Tibial nerve (tissue), 4 donors: ENCODE data around the gene RBM38. TPM values are rescaled to one million over a fixed set of nuclear protein-coding genes. Genes with fewer than 3 reads are reported as not detected.

Source experiments
- DNase-seq, 2 donors: peaks; one replicate each; pipeline ENCODE4 v3.0.0-alpha.2; 2019; ENCODE audit warnings: low spot score in 2 of 2
- H3K27ac ChIP-seq, 4 donors: fragments of 200-600 bp; sonication (generic) in 3 of 4; one replicate each; pipeline ENCODE4 v1.5.1; 2017 to 2019; ENCODE audit warnings: mild to moderate bottlenecking in 1 of 4
- H3K27me3 ChIP-seq, 2 donors: fragments of 200-600 bp; sonication (generic) in 1 of 2; one replicate each; pipeline versions ENCODE4 v1.5.1 to v1.6.0; 2017 to 2019
- H3K36me3 ChIP-seq, 3 donors: fragments of 200-600 bp; sonication (generic); one replicate each; pipeline ENCODE4 v1.5.1; 2018 to 2019
- H3K4me1 ChIP-seq, 4 donors: fragments of 200-600 bp; sonication (generic) in 3 of 4; one replicate each; pipeline ENCODE4 v1.5.1; 2017 to 2019
- H3K4me3 ChIP-seq, 4 donors: fragments of 200-600 bp; sonication (generic) in 3 of 4; one replicate each; pipeline ENCODE4 v1.5.1; 2017 to 2019; ENCODE audit warnings: mild to moderate bottlenecking in 1 of 4, moderate library complexity in 1 of 4
- H3K9me3 ChIP-seq, 4 donors: fragments of 200-600 bp; sonication (generic) in 3 of 4; one replicate each; pipeline ENCODE4 v1.5.1; 2017 to 2019
- EP300 ChIP-seq, 2 donors: sonication (generic); formaldehyde crosslinking; IDR thresholded peaks; one replicate each; pipeline ENCODE4 v1.6.1; 2017; ENCODE audit warnings: antibody characterized with exemption in 2 of 2, mild to moderate bottlenecking in 1 of 2
- POLR2A ChIP-seq, 2 donors: fragments of 450-650 bp; IDR thresholded peaks; one replicate each; pipeline ENCODE4 v1.6.1; 2017; ENCODE audit warnings: antibody characterized with exemption in 2 of 2, mild to moderate bottlenecking in 2 of 2, moderate library complexity in 2 of 2
- WGBS, 2 donors: methylation state at CpG; one replicate each; pipeline ENCODE4 v1.1.5; 2018; 5-methylcytosine and 5-hydroxymethylcytosine counted together
- total RNA-seq, 4 donors: library from RNA; depleted of rRNA; stranded (reverse); fragments of >200 nt; gene quantifications; one replicate each; pipeline ENCODE4 v1.1.0, GENCODE V29; 2016
- TF ChIP-seq, protein P1 (sequence below), 5 experiments: fragments of 200-600 bp in 3 of 5; fragments of 450-650 bp in 2 of 5; sonication (generic) in 3 of 5; IDR thresholded peaks; one replicate each; pipeline ENCODE4 v1.5.1; 2016 to 2019; ENCODE audit warnings: antibody characterized with exemption in 5 of 5, mild to moderate bottlenecking in 3 of 5, moderate library complexity in 2 of 5

RBM38 gene
- total RNA-seq, 4 donors from 2014 or later: 4.8 to 14.4 (median 5.8) TPM

DNA sequence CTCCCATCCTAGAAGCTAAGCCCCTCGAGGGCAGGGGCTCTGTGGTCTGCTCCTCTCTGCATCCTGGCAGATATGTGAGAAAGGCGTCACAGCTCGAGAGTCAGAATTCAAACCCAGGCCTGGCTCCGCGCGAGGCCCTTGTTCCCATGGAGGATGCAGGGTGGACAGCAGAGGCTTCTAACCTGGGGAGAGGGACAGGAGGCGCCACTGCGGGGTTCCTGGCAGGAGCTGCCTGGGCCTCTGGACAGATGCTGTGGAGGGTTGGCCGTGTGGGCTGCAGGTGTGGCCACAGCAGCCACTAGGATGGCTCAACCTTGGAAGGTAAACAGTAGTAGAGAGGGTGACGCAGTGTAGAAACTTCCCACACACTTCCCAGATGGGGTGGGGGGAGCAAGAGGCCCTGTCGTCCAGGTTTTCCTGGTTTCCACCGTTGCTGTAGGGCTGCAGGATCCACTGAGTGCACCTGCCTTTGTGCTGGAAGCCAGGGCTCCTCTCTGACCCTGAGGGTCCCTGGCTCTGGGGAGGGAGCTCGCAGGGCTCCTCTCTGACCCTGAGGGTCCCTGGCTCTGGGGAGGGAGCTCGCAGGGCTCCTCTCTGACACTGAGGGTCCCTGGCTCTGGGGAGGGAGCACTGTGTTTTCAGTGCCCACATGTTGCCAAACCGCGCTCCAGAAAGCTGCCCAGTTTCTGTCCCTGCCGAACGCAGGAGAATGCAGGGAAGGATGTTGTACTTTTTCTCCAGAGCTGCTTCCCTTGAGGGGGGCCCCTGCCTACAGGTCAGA is 14.2 kb downstream of the RBM38 start:
- Histone ChIP-seq H3K4me1 (peaks cover 0 to 11% (median 8%) of the 10 kb centered on the region in 4 donors), H3K27ac (no peak overlapping the region), H3K4me3 (no peak overlapping the region), H3K27me3 (no peaks in the 10 kb centered on the region), H3K36me3 (peaks cover 0 to 89% (median 12%) of the 10 kb centered on the region in 3 donors), H3K9me3 (no peaks in the 10 kb centered on the region)
- no peak for DNase-seq
- no peak for TF ChIP-seq POLR2A (IDR thresholded peaks at IDR 0.05)
- TF ChIP-seq, protein P1, sequence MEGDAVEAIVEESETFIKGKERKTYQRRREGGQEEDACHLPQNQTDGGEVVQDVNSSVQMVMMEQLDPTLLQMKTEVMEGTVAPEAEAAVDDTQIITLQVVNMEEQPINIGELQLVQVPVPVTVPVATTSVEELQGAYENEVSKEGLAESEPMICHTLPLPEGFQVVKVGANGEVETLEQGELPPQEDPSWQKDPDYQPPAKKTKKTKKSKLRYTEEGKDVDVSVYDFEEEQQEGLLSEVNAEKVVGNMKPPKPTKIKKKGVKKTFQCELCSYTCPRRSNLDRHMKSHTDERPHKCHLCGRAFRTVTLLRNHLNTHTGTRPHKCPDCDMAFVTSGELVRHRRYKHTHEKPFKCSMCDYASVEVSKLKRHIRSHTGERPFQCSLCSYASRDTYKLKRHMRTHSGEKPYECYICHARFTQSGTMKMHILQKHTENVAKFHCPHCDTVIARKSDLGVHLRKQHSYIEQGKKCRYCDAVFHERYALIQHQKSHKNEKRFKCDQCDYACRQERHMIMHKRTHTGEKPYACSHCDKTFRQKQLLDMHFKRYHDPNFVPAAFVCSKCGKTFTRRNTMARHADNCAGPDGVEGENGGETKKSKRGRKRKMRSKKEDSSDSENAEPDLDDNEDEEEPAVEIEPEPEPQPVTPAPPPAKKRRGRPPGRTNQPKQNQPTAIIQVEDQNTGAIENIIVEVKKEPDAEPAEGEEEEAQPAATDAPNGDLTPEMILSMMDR (IDR thresholded peaks at IDR 0.05): no peak
- no peak for TF ChIP-seq EP300 (IDR thresholded peaks at IDR 0.05)
- WGBS, 2 donors: 90 to 91% methylated on average over 16 to 18 of the region's 18 CpGs

DNA sequence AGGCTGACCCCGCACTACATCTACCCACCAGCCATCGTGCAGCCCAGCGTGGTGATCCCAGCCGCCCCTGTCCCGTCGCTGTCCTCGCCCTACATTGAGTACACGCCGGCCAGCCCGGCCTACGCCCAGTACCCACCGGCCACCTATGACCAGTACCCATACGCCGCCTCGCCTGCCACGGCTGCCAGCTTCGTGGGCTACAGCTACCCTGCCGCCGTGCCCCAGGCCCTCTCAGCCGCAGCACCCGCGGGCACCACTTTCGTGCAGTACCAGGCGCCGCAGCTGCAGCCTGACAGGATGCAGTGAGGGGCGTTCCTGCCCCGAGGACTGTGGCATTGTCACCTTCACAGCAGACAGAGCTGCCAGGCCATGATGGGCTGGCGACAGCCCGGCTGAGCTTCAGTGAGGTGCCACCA is 16.4 kb downstream of the RBM38 start:
- H3K4me1 ChIP-seq: no peaks in the 10 kb centered on the region
- no peak overlapping the region for H3K4me3 ChIP-seq
- H3K27me3 ChIP-seq: no peaks in the 10 kb centered on the region
- no peak for DNase-seq
- no peak overlapping the region for H3K27ac ChIP-seq
- peaks cover 0 to 81% (median 12%) of the 10 kb centered on the region in 3 donors for H3K36me3 ChIP-seq
- no peaks in the 10 kb centered on the region for H3K9me3 ChIP-seq
- TF ChIP-seq POLR2A (IDR thresholded peaks at IDR 0.05) (no peak), EP300 (IDR thresholded peaks at IDR 0.05) (no peak)
- TF ChIP-seq, protein P1 (IDR thresholded peaks at IDR 0.05): no peak
- WGBS, 2 donors: 93 to 98% methylated on average over 23 to 24 of the region's 29 CpGs

DNA sequence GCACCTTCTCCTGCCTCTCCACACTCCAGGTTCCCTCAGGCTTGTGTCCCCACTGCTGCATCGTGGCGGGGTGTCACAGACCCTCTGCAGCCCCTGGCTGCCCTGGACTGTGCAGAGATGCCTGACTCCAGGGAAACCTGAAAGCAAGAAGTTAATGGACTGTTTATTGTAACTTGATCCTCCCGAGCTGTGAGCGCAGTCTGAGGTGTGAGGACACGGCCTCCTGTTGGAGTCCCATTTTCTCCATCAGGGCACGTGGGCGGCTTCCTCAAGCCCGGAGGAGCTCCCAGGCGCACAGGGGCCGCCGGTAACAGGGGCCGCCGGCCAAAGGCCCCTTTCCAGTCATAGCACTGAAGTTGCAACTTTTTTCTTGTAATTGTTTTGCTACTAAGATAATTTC is 16.9 kb downstream of the RBM38 start:
- H3K27me3 ChIP-seq: no peaks in the 10 kb centered on the region
- WGBS, 2 donors: 68 to 76% methylated on average over 13 of the region's 13 CpGs
- DNase-seq: no peak
- no peaks in the 10 kb centered on the region for H3K4me1 ChIP-seq
- H3K27ac ChIP-seq: no peak overlapping the region
- no peak overlapping the region for H3K4me3 ChIP-seq
- H3K36me3 ChIP-seq: peaks cover 0 to 76% (median 12%) of the 10 kb centered on the region in 3 donors
- H3K9me3 ChIP-seq: no peaks in the 10 kb centered on the region
- TF ChIP-seq EP300 (IDR thresholded peaks at IDR 0.05) (no peak), POLR2A (IDR thresholded peaks at IDR 0.05) (no peak)
- TF ChIP-seq, protein P1 (IDR thresholded peaks at IDR 0.05): no peak

DNA sequence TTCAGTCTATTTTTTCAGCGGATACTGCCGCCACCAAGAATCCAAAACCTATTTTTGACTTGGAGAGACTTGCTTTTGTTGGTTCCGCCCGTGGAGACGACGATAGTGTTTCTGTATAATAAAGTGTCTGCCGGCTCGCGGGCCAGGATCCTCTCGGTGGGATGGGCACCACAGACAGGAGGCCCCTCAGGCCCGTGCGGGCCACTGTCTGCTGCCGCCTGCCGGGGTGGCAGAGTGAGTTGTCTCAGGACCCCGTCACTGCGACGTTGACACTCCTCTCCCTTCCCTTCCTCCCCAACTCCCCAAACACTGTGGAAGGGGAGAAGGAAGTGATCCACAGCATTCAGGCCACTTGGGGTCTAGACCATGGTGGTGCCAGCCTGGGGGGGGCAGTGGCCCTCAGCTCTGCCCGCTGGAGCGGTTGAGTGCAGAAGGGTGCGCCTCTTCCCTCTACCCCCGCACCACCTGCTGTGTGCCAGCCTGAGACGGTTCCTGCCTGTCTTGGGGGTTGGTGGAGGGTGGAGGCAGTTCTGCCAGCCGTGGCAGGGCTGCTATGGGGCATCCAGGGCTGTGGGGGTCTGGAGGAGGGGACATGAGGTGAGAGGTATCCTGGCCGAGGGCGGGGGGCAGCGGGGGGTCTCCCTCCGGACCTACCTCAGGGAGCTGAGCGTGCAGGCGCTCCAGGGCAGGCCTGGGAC is 17.5 kb downstream of the RBM38 start:
- WGBS, 2 donors: 85 to 87% methylated on average over 28 to 29 of the region's 29 CpGs
- Histone ChIP-seq H3K9me3 (no peaks in the 10 kb centered on the region), H3K27ac (no peak overlapping the region), H3K4me1 (no peaks in the 10 kb centered on the region), H3K4me3 (no peak overlapping the region), H3K36me3 (peaks cover 0 to 70% (median 12%) of the 10 kb centered on the region in 3 donors), H3K27me3 (no peaks in the 10 kb centered on the region)
- no peak for DNase-seq
- TF ChIP-seq POLR2A (IDR thresholded peaks at IDR 0.05): no peak
- TF ChIP-seq, protein P1 (IDR thresholded peaks at IDR 0.05): no peak

DNA sequence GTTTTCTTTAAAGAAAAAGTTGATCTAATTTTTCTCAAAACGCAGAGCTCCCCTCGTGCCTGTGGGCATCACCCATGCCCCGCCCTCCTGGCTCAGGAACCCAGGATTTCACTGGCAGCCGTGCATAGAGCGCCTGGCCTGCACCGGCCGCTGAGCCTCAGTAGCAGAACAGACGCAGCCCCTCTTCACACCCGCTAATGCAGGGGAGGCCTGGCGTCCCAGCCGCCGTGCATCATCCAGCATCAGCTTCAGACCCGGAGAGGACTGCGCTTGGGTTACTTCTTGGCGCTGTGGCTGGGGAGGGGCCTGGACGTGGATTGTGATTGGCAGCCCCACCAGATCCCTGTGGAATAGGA is 18.1 kb downstream of the RBM38 start:
- no peak overlapping the region for H3K4me3 ChIP-seq
- no peak overlapping the region for H3K27ac ChIP-seq
- 68 to 77% methylated on average over 11 to 16 of the region's 16 CpGs for WGBS, 2 donors
- no peaks in the 10 kb centered on the region for H3K4me1 ChIP-seq
- H3K27me3 ChIP-seq: no peaks in the 10 kb centered on the region
- H3K36me3 ChIP-seq: peaks cover 0 to 64% (median 12%) of the 10 kb centered on the region in 3 donors
- TF ChIP-seq, protein P1 (IDR thresholded peaks at IDR 0.05): no peak
- no peak for TF ChIP-seq EP300 (IDR thresholded peaks at IDR 0.05)
- TF ChIP-seq POLR2A (IDR thresholded peaks at IDR 0.05): no peak
- DNase-seq: no peak
- H3K9me3 ChIP-seq: no peaks in the 10 kb centered on the region
